COLO668 (cell line): ENCODE measurements around the gene TAF7.
A peak's percentile ranks its signal among the peaks of the same experiment; 100 is the strongest.
"Not testable (repeated sequence)": the region's sequence is repeated elsewhere in the genome, so short reads cannot be mapped to it uniquely, and the experiment has no call there.

Experiments used
- DNase-seq: peaks from one replicate; lab custom pipeline; 2025; ENCODE audit not compliant: unreplicated experiment; lab: John Stamatoyannopoulos, UW

Gene TAF7, protein sequence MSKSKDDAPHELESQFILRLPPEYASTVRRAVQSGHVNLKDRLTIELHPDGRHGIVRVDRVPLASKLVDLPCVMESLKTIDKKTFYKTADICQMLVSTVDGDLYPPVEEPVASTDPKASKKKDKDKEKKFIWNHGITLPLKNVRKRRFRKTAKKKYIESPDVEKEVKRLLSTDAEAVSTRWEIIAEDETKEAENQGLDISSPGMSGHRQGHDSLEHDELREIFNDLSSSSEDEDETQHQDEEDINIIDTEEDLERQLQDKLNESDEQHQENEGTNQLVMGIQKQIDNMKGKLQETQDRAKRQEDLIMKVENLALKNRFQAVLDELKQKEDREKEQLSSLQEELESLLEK

DNA sequence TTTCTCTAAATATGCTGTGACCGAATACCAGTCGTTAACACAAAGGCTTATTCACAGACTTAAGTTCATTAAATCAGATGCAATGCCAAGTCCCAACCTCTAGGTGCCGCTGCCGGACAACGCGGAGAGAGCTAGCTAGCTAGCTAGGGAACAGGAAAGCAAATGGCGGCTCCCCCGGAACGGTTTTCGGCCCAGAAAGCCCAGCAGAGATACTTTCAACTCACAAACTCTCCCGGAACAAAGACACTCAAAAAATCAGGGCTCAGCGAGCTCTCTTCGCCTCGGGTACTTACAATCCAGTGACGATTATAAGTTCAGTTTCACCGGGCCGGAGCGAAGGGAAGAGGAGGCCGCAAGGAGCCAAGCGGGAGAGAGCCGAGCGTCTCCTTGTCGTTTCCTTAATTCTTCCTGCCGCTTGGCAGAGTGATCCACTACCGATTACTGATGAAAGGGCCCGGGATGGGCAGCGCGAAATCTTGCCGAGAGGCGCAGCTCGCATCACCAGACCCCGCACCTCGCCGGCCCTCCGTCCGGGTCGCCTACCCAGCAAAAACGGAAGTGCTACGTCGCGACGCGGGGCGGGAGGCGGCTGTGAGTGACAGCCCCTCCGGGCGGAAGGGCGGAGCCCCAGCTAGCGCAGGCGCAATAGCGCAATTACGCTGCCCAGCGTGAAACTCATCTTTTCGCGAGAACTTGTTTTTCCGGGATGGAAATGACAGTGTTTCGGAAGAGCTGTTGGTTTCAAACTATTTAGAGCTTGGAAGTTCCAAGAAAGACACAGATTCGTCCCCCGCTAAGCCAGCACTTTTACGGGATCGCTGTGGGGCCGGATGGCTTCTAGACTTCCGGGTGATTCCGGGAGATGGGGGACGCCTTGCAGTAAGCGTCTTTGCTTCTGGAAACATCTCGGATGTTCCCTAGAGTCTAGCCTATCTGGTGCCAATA lies at the start of gene TAF7:
TAF7 (minus strand) TSS at position 560 of the 945 bp plus-strand sequence. CDS start 740 bp downstream, outside the sequence.
- DNase-seq: peak; percentile 87

DNA sequence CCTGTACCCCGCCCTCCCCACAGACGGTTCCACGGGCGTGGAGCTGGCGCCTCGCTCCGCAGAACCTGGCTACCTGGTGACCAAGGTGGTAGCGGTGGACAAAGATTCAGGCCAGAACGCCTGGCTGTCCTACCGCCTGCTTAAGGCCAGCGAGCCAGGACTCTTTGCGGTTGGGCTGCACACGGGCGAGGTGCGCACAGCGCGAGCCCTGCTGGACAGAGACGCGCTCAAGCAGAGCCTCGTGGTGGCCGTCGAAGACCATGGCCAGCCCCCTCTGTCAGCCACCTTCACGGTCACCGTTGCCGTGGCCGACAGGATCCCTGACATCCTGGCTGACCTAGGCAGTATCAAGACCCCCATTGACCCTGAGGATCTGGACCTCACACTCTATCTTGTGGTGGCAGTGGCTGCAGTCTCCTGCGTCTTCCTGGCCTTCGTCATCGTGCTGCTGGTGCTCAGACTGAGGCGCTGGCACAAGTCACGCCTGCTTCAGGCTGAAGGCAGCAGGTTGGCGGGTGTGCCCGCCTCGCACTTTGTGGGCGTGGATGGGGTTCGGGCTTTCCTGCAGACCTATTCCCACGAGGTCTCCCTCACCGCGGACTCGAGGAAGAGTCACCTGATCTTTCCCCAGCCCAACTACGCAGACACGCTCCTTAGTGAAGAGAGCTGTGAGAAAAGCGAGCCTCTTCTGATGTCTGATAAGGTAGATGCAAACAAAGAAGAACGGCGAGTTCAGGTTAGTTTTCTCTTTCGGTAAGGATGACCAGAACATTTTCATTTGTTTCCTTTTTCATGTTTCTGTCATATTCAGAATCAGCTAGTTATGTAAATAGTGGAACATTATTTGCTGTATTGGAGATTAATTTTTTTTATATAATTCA lies 45.7 kb upstream of the TAF7 start:
- DNase-seq: no peak

DNA sequence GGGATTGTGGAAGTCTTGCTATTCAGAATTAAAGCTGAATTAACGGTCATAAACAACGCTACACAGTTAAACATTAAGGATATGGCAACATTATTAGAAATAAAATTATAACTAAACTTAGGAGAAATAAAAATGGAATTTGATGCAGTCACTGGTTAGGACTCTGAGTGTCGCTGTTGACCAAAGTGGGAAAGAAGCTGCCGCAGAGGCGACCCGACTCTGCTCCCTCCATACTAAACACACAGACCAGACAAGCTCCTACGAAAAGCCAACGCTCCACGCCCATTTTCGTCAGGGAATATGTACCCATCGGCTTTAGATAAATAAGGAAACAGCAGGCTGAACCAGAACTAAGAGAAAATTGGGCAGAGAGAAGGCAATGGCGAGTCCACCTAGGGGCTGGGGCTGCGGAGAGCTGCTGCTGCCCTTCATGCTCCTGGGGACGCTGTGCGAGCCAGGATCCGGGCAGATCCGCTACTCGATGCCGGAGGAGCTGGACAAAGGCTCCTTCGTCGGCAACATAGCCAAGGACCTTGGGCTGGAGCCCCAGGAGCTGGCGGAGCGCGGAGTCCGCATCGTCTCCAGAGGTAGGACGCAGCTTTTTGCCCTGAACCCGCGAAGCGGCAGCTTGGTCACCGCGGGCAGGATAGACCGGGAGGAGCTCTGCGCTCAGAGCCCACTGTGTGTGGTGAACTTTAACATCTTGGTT lies 43.5 kb upstream of the TAF7 start, which contains the start of gene PCDHGA5:
PCDHGA5 (plus strand) TSS at position 211 of the 709 bp plus-strand sequence; CDS start at position 380, 169 bp downstream.
- no peak for DNase-seq

DNA sequence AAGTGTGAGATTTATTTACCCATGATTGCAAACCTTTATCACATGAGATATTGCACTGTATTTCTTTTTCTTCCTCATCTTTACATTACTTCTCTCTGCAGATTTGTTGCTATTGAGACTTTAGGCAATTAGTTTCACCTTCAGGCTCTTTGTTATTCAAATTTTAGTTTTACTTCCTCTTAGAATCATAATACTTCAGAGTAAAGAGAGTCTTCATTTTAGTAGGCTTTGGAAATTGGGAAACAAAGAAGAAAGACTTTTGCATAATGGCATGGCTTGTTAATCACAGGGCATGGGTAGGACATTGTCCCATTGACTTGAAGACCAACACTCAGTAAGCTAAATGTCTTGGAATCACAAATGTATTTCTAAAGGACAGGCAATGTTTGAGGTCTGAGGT lies 42.1 kb upstream of the TAF7 start:
- DNase-seq: no peak

DNA sequence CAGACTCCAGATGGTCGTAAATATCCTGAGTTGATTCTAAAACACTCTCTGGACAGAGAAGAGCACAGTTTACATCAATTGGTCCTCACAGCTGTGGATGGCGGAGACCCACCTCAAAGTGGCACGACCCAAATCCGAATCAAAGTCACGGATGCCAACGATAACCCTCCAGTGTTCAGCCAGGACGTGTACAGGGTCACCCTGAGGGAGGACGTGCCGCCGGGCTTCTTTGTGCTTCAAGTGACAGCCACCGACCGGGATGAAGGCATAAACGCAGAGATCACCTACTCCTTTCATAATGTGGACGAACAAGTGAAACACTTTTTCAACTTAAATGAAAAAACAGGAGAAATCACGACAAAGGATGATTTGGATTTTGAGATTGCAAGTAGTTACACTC lies 40.1 kb upstream of the TAF7 start:
- no peak for DNase-seq

DNA sequence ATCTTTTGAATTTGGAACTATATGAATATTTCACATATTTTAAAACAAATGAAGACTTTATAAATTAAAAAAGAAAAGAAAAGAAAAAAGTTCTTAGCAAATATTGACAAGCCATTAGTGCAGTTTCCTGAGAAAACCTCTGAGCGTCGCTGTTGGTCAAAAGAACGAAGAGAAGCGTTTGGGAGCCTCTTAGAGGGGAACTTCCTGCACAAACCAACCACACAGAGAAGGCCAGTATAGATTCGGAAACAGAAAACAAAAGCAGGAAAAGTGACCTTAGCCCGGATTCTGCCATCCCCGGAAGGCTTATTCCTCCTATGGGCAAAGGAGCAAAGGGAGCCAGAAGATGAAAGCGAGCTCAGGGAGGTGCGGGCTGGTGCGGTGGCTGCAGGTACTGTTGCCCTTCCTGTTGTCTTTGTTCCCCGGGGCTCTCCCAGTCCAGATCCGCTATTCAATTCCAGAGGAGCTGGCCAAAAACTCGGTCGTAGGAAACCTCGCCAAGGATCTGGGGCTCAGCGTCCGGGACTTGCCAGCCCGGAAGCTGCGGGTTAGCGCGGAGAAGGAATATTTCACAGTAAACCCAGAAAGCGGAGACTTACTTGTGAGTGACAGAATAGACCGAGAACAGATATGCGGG lies 39.3 kb upstream of the TAF7 start, which contains the start of gene PCDHGB2:
PCDHGB2 (plus strand) TSS at position 205 of the 637 bp plus-strand sequence; CDS start at position 347, 142 bp downstream.
- no peak for DNase-seq

DNA sequence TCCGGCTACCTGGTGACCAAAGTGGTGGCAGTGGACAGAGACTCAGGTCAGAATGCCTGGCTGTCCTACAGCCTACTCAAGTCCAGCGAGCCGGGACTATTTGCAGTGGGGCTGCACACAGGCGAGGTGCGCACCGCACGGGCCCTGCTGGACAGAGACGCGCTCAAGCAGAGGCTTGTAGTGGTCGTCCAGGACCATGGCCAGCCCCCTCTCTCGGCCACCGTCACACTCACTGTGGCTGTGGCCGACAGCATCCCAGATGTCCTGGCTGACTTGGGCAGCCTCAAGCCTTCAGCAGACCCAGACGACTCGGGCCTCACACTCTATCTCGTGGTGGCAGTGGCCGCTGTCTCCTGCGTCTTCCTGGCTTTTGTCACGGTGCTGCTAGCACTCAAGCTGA lies 36.4 kb upstream of the TAF7 start:
- no peak for DNase-seq

DNA sequence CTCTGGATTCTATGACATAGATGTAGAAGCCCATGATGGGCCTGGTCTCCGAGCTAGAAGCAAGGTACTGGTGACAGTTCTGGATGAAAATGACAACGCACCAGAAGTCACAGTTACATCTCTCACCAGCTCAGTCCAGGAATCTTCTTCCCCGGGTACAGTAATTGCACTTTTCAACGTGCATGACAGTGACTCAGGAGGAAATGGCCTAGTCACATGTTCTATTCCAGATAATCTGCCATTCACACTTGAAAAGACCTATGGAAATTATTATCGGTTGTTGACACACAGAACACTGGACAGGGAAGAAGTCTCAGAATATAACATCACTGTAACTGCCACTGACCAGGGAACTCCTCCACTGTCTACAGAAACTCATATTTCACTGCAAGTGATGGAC lies 35.5 kb upstream of the TAF7 start:
- no peak for DNase-seq

DNA sequence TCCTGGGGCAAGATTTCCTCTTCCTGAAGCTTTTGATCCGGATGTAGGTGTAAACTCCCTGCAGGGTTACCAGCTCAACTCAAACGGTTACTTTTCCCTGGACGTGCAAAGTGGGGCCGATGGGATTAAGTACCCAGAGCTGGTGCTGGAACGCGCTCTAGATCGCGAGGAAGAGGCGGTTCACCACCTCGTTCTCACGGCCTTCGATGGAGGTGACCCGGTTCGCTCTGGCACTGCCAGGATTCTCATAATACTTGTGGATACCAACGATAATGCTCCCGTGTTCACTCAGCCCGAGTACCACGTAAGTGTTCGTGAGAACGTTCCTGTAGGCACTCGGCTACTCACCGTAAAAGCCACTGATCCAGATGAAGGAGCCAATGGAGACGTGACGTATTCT lies 35.1 kb upstream of the TAF7 start:
- DNase-seq: no peak

DNA sequence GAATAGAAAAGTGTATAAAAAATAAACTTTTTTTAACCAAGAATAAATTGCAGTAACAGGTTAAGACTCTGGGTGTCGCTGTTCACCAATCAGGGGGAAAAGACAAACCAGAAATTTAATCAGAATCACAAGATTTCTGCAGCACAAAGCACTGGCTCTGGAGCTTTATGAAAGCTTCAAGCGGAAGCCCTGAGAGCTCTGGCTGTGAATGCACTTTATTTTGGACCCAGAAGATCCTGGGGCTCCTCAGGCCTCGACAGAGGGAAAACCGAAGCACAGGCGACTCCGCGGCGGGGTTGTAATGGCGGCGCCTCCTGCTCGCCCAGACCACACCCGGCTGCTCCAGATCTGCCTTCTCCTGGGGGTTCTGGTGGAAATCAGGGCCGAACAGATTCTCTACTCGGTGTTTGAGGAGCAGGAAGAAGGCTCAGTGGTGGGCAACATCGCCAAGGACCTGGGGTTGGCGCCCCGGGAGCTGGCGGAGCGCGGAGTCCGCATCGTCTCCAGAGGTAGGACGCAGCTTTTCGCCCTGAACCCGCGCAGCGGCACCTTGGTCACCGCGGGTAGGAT lies 34.4 kb upstream of the TAF7 start, which contains the start of gene PCDHGA4:
PCDHGA4 (plus strand) TSS at position 122 of the 570 bp plus-strand sequence; CDS start at position 209, 87 bp downstream.
- DNase-seq: no peak

DNA sequence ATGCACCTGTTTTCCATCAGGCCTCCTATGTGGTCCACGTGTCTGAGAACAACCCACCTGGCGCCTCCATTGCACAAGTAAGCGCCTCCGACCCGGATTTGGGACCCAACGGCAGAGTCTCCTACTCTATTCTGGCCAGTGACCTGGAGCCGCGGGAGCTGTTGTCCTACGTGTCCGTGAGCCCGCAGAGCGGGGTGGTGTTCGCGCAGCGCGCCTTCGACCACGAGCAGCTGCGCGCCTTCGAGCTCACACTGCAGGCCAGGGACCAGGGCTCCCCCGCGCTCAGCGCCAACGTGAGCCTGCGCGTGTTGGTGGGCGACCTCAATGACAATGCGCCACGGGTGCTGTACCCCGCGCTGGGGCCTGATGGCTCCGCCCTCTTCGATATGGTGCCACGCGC lies 31.0 kb upstream of the TAF7 start:
- no peak for DNase-seq

DNA sequence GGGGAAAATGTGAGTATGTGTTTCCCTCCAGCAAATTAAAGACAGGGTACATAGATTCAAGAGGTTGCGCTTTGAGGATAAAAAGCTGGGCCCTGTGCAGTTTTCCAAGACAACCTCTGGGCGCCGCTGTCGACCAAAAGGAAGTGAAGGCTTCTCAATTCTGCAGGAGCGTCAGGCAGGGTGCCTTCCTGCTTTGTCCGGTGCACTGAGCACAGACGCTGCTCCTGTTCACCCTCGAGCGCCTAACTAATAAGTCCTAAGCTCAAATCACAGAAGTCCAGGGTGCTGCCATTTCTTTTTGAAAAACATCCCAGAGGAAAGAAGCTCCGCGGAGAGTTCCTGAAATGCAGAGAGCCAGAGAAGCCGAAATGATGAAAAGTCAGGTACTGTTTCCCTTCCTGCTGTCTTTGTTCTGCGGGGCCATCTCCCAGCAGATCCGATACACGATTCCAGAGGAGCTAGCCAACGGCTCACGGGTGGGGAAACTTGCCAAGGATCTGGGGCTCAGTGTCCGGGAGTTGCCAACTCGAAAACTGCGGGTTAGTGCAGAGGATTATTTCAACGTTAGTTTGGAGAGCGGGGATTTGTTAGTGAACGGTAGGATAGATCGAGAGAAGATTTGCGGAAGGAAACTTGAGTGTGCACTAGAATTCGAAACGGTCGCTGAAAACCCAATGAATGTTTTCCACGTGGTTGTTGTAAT lies 29.5 kb upstream of the TAF7 start, which contains the start of gene PCDHGB1:
PCDHGB1 (plus strand) TSS at position 183 of the 703 bp plus-strand sequence; CDS start at position 345, 162 bp downstream.
- DNase-seq: peak; percentile 17

DNA sequence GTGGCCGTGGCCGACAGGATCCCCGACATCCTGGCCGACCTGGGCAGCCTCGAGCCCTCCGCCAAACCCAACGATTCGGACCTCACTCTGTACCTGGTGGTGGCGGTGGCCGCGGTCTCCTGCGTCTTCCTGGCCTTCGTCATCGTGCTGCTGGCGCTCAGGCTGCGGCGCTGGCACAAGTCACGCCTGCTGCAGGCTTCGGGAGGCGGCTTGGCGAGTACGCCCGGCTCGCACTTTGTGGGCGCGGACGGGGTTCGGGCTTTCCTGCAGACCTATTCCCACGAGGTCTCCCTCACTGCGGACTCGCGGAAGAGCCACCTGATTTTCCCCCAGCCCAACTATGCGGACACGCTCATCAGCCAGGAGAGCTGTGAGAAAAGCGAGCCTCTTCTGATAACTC lies 25.4 kb upstream of the TAF7 start:
- not testable (repeated sequence) for DNase-seq

DNA sequence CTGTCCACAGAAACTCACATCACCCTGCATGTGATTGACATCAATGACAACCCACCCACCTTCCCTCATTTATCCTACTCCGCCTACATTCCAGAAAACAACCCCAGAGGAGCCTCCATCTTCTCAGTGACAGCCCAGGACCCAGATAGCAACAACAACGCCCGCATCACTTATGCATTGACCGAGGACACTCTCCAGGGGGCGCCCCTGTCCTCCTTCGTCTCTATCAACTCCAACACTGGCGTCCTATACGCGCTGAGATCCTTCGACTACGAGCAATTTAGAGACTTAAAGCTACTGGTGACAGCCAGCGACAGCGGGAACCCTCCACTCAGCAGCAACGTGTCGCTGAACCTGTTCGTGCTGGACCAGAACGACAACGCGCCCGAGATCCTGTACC lies 24.7 kb upstream of the TAF7 start:
- no peak for DNase-seq

DNA sequence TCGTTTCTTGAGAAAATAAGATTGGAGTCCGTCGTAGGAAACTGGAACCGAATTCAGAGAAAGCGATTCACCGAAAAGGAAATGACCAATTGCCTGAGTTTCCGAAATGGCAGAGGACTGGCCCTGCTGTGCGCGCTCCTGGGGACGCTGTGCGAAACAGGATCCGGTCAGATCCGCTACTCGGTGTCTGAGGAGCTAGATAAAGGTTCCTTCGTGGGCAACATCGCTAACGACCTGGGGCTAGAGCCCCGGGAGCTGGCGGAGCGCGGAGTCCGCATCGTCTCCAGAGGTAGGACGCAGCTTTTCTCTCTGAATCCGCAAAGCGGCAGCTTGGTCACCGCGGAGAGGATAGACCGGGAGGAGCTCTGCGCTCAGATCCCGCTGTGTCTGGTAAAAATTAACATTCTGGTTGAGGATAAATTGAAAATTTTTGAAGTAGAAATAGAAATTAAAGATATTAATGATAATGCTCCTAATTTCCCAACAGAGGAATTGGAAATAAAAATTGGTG lies 23.4 kb upstream of the TAF7 start:
- DNase-seq: no peak

DNA sequence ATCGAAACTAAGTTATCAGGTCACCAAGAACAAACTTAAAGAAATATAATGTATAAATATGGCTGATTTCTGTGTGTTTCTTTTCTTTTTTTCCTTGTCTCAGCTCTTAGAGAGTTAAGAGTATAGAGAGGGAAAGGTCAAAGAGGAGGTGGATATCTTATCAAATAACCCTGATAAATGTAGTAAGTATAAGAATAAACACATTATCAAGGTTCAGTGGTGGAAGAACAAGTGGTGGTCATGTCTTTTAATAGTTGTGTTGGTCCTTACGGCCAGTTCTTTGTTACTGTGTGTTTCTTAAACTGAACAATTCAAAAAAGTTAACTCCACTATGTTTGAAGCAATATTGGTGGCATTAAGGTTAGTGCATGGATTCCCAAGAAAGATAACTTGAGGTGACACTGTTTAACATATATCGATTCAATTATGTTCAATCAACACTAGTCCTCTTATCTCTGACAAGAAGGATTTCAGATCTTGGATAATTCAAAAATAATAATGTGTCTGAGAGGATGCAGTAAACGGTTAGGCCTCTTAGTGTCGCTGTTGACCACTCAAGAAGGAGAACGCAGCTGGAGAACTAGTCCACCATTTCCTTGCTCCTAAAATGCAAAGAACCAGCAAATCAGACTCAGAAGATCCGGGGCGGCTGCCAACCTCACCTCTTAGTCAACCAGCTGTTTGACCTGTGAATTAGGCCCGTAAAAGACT lies 22.8 kb upstream of the TAF7 start, which contains the start of gene PCDHGA3:
PCDHGA3 (plus strand) TSS at position 588 of the 711 bp plus-strand sequence. CDS start 205 bp downstream, outside the sequence.
- no peak for DNase-seq

DNA sequence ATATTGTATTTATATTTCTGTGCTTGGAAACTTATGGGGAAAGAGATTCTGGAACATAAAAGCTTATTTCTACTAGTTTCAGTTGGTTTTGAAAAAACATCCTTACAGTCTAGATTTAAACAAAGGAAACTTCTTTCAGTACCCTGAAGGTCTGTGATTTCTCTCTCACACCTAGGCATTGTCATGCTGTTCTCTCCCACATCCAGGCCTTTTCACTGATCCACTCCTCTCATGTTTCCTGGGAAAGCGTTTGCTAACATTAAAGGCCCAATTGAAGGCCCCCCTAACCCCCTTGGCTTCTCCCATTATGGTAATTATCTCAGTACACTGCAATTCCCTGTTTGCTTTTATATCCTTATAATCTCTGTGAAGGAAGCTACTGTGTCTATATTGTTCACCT lies 22.2 kb upstream of the TAF7 start:
- no peak for DNase-seq
